Thyroid gland (tissue), 4 donors: ENCODE measurements around the gene ADCY10. TPM values are rescaled to one million over a fixed set of nuclear protein-coding genes. Genes with fewer than 3 reads are reported as not detected.

Experiments
- DNase-seq, 2 donors: peaks; one replicate each; pipeline ENCODE4 v3.0.0-alpha.2; 2019
- H3K27ac ChIP-seq, 3 donors: fragments of 200-600 bp; sonication (generic); 1 replicate in 2 of 3; 2 replicates in 1 of 3; pipeline ENCODE4 v1.5.1; 2016 to 2019; ENCODE audit warnings: mild to moderate bottlenecking in 1 of 3, moderate library complexity in 1 of 3
- H3K27me3 ChIP-seq: fragments of 200-600 bp; sonication (generic); one replicate; pipeline ENCODE4 v1.5.1; 2019
- H3K36me3 ChIP-seq, 2 donors: fragments of 200-600 bp; sonication (generic); one replicate each; pipeline ENCODE4 v1.5.1; 2016 to 2019
- H3K4me1 ChIP-seq, 2 donors: fragments of 200-600 bp; sonication (generic); one replicate each; pipeline ENCODE4 v1.5.1; 2017 to 2019
- H3K4me3 ChIP-seq, 3 donors: fragments of 200-600 bp; sonication (generic); replicated peaks in 1 of 3; 1 replicate in 2 of 3; 2 replicates in 1 of 3; pipeline ENCODE4 v1.5.1; 2016; ENCODE audit warnings: mild to moderate bottlenecking in 1 of 3
- H3K9me3 ChIP-seq: fragments of 200-600 bp; sonication (generic); one replicate; pipeline ENCODE4 v1.5.1; 2017
- POLR2A ChIP-seq, 2 donors: fragments of 450-650 bp; IDR thresholded peaks; one replicate each; pipeline ENCODE4 v1.6.1; 2017; ENCODE audit warnings: antibody characterized with exemption in 2 of 2, mild to moderate bottlenecking in 2 of 2, moderate library complexity in 1 of 2
- WGBS, 2 donors: methylation state at CpG; one replicate each; pipeline ENCODE4 v1.1.5; 2017; 5-methylcytosine and 5-hydroxymethylcytosine counted together
- intact Hi-C: fragments of 100-400 bp; cut with DNase I; formaldehyde crosslinking; loops from one replicate; pipeline ENCODE4 v1.15.1; 2023
- total RNA-seq, 4 donors: library from RNA; depleted of rRNA; stranded (reverse); fragments of >200 nt; gene quantifications; one replicate each; pipeline ENCODE4 v1.2.3, GENCODE V29; 2016
- TF ChIP-seq, protein P1 (sequence below), 6 experiments: fragments of 200-600 bp in 3 of 6; fragments of 450-650 bp in 3 of 6; sonication (generic) in 3 of 6; IDR thresholded peaks; one replicate each; pipeline ENCODE4 v1.5.1; 2016 to 2019; ENCODE audit warnings: antibody characterized with exemption in 6 of 6, mild to moderate bottlenecking in 2 of 6, inconsistent platforms in 1 of 6, moderate library complexity in 1 of 6

ADCY10 gene
- total RNA-seq, 4 donors from 2014 or later, result 0.15 to 0.45 (median 0.40) TPM; not detected in 1

- intact Hi-C loops, result no loop called here
Measured at GRCh38 chr1:167882376-167882775, 31.6 kb downstream of the ADCY10 start.

GRCh38 chr1:167881786-167882185 is 32.1 kb downstream of the ADCY10 start:
- WGBS, 2 donors, result 93% methylated on average over 3 of the region's 3 CpGs
- DNase-seq, result no peak
- Histone ChIP-seq H3K4me3 (no peak overlapping the region), H3K4me1 (no peaks in the 10 kb centered on the region), H3K9me3 (no peaks in the 10 kb centered on the region), H3K36me3 (no peaks in the 10 kb centered on the region), H3K27me3 (no peaks in the 10 kb centered on the region), H3K27ac (no peak overlapping the region)
- intact Hi-C loops, result no loop called here
- no peak for TF ChIP-seq POLR2A (IDR thresholded peaks at IDR 0.05)
- TF ChIP-seq, protein P1, sequence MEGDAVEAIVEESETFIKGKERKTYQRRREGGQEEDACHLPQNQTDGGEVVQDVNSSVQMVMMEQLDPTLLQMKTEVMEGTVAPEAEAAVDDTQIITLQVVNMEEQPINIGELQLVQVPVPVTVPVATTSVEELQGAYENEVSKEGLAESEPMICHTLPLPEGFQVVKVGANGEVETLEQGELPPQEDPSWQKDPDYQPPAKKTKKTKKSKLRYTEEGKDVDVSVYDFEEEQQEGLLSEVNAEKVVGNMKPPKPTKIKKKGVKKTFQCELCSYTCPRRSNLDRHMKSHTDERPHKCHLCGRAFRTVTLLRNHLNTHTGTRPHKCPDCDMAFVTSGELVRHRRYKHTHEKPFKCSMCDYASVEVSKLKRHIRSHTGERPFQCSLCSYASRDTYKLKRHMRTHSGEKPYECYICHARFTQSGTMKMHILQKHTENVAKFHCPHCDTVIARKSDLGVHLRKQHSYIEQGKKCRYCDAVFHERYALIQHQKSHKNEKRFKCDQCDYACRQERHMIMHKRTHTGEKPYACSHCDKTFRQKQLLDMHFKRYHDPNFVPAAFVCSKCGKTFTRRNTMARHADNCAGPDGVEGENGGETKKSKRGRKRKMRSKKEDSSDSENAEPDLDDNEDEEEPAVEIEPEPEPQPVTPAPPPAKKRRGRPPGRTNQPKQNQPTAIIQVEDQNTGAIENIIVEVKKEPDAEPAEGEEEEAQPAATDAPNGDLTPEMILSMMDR (IDR thresholded peaks at IDR 0.05), result no peak

More at GRCh38 chr1:167882376-167882775, 31.6 kb downstream of the ADCY10 start:
- H3K36me3 ChIP-seq, result no peaks in the 10 kb centered on the region
- no peaks in the 10 kb centered on the region for H3K27me3 ChIP-seq
- TF ChIP-seq, protein P1 (IDR thresholded peaks at IDR 0.05), result no peak
- no peak for TF ChIP-seq POLR2A (IDR thresholded peaks at IDR 0.05)
- H3K4me3 ChIP-seq, result no peak overlapping the region
- WGBS, 2 donors, result 85 to 96% methylated on average over 8 of the region's 8 CpGs
- H3K9me3 ChIP-seq, result no peaks in the 10 kb centered on the region
- no peaks in the 10 kb centered on the region for H3K4me1 ChIP-seq
- DNase-seq, result no peak
- H3K27ac ChIP-seq, result no peak overlapping the region

DNA sequence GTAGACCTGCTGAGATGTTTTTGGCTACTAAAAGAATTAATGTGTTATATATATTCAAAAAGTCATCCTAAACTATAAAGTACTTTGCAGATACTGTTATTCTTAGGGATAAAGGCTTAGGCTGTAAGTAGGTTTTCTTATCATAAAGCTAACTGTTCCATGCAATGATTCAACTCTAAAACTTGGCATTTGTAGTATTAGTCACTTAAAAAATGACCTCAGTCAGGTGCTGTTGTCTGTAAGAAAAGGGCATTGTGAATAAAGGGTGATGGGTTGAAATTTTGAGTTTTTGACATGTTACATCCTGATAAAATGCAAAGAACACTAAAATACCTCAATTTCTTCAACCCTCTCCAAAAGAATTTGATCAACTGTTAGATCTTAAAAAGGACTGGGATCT is 32.9 kb downstream of the ADCY10 start:
- Histone ChIP-seq H3K9me3 (no peaks in the 10 kb centered on the region), H3K4me3 (no peak overlapping the region), H3K36me3 (no peaks in the 10 kb centered on the region), H3K4me1 (no peaks in the 10 kb centered on the region), H3K27me3 (no peaks in the 10 kb centered on the region), H3K27ac (no peak overlapping the region)
- intact Hi-C loops, result no loop called here
- no peak for DNase-seq
- TF ChIP-seq, protein P1 (IDR thresholded peaks at IDR 0.05), result no peak

DNA sequence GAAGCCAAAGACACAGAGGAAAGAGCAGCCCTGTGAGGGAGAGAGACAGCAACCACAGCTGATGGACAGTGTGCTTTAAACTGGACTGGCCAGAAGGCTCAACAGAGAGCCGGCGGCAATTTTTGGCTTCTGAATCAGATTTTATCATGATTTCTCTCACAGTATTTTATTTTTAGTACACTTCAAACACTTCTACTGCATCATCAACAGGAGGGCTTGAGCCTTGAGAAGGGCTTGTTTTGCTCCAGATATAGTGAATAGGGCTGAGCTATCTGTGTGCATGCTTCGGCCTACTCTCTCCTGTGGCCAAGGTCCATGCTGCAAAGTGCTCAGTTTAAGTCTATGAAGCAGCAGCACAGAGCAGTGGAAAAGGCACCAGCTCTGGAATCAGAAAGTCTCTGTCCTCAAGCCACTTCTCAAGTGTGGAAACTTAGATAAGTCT is 33.3 kb downstream of the ADCY10 start:
- no peak for TF ChIP-seq POLR2A (IDR thresholded peaks at IDR 0.05)
- TF ChIP-seq, protein P1 (IDR thresholded peaks at IDR 0.05), result no peak
- intact Hi-C loops, result no loop called here
- no peak overlapping the region for H3K4me3 ChIP-seq
- DNase-seq, result no peak
- no peaks in the 10 kb centered on the region for H3K4me1 ChIP-seq
- no peaks in the 10 kb centered on the region for H3K27me3 ChIP-seq
- no peaks in the 10 kb centered on the region for H3K9me3 ChIP-seq
- 81 to 90% methylated on average over 3 of the region's 3 CpGs for whole genome bisulfite sequencing, 2 donors
- H3K36me3 ChIP-seq, result no peaks in the 10 kb centered on the region
- H3K27ac ChIP-seq, result no peak overlapping the region

GRCh38 chr1:167879508-167879907 is 34.4 kb downstream of the ADCY10 start:
- no peaks in the 10 kb centered on the region for H3K27me3 ChIP-seq
- intact Hi-C loops, result no loop called here
- DNase-seq, result no peak
- no peak overlapping the region for H3K27ac ChIP-seq
- no peak for TF ChIP-seq POLR2A (IDR thresholded peaks at IDR 0.05)
- TF ChIP-seq, protein P1 (IDR thresholded peaks at IDR 0.05), result no peak
- H3K9me3 ChIP-seq, result no peaks in the 10 kb centered on the region
- 86 to 95% methylated on average over 1 of the region's 1 CpG for WGBS, 2 donors
- H3K4me1 ChIP-seq, result no peaks in the 10 kb centered on the region
- no peaks in the 10 kb centered on the region for H3K36me3 ChIP-seq
- no peak overlapping the region for H3K4me3 ChIP-seq
